Measurements from ENCODE around the gene GLRX3. TPM values are rescaled to one million over a fixed set of nuclear protein-coding genes. Genes with fewer than 3 reads are reported as not detected.

GLRX3 gene
- polyA plus RNA-seq, 1 donor from 2014 or later = 118 TPM

DNA sequence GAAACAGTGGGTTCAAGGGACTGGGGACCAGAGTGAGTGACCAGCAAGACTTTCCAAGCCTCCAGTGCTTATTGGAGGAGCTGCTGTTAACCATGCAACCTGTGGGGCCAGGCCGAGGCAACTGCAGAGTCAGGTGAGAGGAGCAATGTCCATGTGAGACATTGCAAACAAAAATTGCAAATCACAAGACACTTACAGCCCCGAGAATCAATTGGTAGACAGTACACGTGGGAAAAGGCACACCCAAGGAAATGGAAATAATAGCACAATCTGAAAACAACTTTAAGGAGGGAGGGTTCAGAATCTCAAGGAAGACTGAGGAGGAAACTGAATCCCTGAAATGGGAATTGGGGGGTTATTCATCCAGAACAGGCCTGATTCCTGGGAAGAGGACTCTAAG, 72.6 kb downstream of the GLRX3 start:
- Histone ChIP-seq H3F3A (ENCODE audit: insufficient read depth, low read length, poor library complexity, severe bottlenecking) (no peaks in the 10 kb centered on the region), H3K4me3 (ENCODE audit: low read length) (no peak overlapping the region), H3K36me3 (ENCODE audit: insufficient read depth, low read length) (no peaks in the 10 kb centered on the region), H3K9ac (ENCODE audit: low read length) (no peak overlapping the region), H3K4me2 (ENCODE audit: low read length) (no peak overlapping the region), H3K9me3 (ENCODE audit: low read length) (no peaks in the 10 kb centered on the region), H4K20me1 (ENCODE audit: insufficient read depth) (no peaks in the 10 kb centered on the region), H3K9me2 (ENCODE audit: insufficient read depth, low read length) (no peaks in the 10 kb centered on the region), H2AFZ (ENCODE audit: low read depth, low read length) (no peak overlapping the region), H3K27ac (ENCODE audit: low read length) (no peak overlapping the region), H3K27me3 (ENCODE audit: insufficient read depth, low read depth, low read length) (no peaks in the 10 kb centered on the region), H3K79me2 (replicated peaks; ENCODE audit: insufficient read depth, low read length) (no peaks in the 10 kb centered on the region)
- TF ChIP-seq SMC3 (conservative IDR thresholded peaks at IDR 0.05; ENCODE audit: poor library complexity) (no peak), POLR2AphosphoS5 (IDR thresholded peaks at IDR 0.05) (no peak), RAD21 (conservative IDR thresholded peaks at IDR 0.05) (no peak), EP300 (conservative IDR thresholded peaks at IDR 0.05; ENCODE audit: poor library complexity, severe bottlenecking) (no peak), EZH2 (IDR thresholded peaks at IDR 0.05; ENCODE audit: borderline replicate concordance, insufficient read depth, low read length, poor library complexity, severe bottlenecking) (no peak), MXI1 (conservative IDR thresholded peaks at IDR 0.05; ENCODE audit: poor library complexity, severe bottlenecking) (no peak), TAF1 (IDR thresholded peaks at IDR 0.05; ENCODE audit: low read depth) (no peak)
- TF ChIP-seq, protein P1, sequence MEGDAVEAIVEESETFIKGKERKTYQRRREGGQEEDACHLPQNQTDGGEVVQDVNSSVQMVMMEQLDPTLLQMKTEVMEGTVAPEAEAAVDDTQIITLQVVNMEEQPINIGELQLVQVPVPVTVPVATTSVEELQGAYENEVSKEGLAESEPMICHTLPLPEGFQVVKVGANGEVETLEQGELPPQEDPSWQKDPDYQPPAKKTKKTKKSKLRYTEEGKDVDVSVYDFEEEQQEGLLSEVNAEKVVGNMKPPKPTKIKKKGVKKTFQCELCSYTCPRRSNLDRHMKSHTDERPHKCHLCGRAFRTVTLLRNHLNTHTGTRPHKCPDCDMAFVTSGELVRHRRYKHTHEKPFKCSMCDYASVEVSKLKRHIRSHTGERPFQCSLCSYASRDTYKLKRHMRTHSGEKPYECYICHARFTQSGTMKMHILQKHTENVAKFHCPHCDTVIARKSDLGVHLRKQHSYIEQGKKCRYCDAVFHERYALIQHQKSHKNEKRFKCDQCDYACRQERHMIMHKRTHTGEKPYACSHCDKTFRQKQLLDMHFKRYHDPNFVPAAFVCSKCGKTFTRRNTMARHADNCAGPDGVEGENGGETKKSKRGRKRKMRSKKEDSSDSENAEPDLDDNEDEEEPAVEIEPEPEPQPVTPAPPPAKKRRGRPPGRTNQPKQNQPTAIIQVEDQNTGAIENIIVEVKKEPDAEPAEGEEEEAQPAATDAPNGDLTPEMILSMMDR (IDR thresholded peaks at IDR 0.05; ENCODE audit: poor library complexity, severe bottlenecking) = no peak
- TF ChIP-seq, protein P2, sequence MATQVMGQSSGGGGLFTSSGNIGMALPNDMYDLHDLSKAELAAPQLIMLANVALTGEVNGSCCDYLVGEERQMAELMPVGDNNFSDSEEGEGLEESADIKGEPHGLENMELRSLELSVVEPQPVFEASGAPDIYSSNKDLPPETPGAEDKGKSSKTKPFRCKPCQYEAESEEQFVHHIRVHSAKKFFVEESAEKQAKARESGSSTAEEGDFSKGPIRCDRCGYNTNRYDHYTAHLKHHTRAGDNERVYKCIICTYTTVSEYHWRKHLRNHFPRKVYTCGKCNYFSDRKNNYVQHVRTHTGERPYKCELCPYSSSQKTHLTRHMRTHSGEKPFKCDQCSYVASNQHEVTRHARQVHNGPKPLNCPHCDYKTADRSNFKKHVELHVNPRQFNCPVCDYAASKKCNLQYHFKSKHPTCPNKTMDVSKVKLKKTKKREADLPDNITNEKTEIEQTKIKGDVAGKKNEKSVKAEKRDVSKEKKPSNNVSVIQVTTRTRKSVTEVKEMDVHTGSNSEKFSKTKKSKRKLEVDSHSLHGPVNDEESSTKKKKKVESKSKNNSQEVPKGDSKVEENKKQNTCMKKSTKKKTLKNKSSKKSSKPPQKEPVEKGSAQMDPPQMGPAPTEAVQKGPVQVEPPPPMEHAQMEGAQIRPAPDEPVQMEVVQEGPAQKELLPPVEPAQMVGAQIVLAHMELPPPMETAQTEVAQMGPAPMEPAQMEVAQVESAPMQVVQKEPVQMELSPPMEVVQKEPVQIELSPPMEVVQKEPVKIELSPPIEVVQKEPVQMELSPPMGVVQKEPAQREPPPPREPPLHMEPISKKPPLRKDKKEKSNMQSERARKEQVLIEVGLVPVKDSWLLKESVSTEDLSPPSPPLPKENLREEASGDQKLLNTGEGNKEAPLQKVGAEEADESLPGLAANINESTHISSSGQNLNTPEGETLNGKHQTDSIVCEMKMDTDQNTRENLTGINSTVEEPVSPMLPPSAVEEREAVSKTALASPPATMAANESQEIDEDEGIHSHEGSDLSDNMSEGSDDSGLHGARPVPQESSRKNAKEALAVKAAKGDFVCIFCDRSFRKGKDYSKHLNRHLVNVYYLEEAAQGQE (IDR thresholded peaks at IDR 0.05; ENCODE audit: borderline replicate concordance) = no peak

- Histone ChIP-seq H3K4me2 (ENCODE audit: low read length) (no peak overlapping the region), H3F3A (ENCODE audit: insufficient read depth, low read length, poor library complexity, severe bottlenecking) (no peaks in the 10 kb centered on the region), H3K9me2 (ENCODE audit: insufficient read depth, low read length) (no peaks in the 10 kb centered on the region), H2AFZ (ENCODE audit: low read depth, low read length) (no peak overlapping the region), H3K36me3 (ENCODE audit: insufficient read depth, low read length) (no peaks in the 10 kb centered on the region), H3K4me3 (ENCODE audit: low read length) (no peak overlapping the region), H3K79me2 (replicated peaks; ENCODE audit: insufficient read depth, low read length) (no peaks in the 10 kb centered on the region), H3K27ac (ENCODE audit: low read length) (no peak overlapping the region), H4K20me1 (ENCODE audit: insufficient read depth) (no peaks in the 10 kb centered on the region), H3K9ac (ENCODE audit: low read length) (no peak overlapping the region), H3K9me3 (ENCODE audit: low read length) (no peaks in the 10 kb centered on the region), H3K27me3 (ENCODE audit: insufficient read depth, low read depth, low read length) (no peaks in the 10 kb centered on the region)
- TF ChIP-seq POLR2AphosphoS5 (IDR thresholded peaks at IDR 0.05) (no peak), MXI1 (conservative IDR thresholded peaks at IDR 0.05; ENCODE audit: poor library complexity, severe bottlenecking) (no peak)
Measured at GRCh38 chr10:130212746-130213145, 76.6 kb downstream of the GLRX3 start.

Data from neural cell (in vitro differentiated cells).